ENCODE measurements around the gene UGGT2. TPM values are rescaled to one million over a fixed set of nuclear protein-coding genes. Genes with fewer than 3 reads are reported as not detected.
A peak's percentile ranks its signal among the peaks of the same experiment; 100 is the strongest.
"Not testable (repeated sequence)": the region's sequence is repeated elsewhere in the genome, so short reads cannot be mapped to it uniquely, and the experiment has no call there.

Gene UGGT2
- polyA plus RNA-seq, 2 of the 4 experiments (the other 2 are of a cell fraction) = 10.3 to 27.9 TPM

DNA sequence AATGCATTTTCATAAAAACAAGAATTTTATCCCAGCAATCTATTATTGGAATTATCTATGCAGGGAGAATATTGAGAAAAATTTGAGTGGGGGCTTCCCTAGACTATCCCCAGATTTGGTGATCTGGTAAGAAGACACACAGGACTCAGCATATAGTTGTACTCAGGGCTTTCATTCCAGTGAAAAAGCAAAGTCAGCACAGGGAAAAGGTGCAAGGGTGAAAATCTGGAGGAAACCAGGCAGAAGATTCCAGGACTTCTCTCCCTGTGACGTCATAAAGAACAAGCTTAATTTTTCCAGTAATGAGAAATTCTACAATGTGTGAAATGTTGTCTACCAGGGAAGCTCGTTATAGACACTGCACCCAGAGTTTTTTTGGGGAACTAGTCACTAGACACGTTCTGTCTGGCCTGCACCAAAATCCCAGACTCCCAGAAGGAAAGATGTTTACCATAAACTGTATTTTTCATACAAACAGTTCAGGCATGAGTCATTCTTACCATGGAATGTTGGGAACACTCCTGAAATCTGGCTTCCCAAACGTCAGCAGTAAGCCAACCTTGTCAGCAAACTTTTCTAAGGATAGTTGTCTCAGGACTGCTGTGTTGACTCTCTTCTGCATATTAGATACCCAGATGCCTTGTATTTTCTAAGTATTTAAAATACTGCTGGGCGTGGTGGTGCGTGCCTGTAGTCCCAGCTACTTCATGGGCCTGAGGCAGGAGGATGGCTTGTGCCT lies 268.9 kb downstream of the UGGT2 start:
- Histone ChIP-seq H3K4me1 (peaks cover 14% of the 10 kb centered on the region), H3K9me3 (no peaks in the 10 kb centered on the region), H3K4me2 (peak overlapping the region; percentile 46), H3K27ac (peak overlapping the region; percentile 22 to 47; a peak in 3 of 6 replicates), H3K4me3 (no peak overlapping the region)
- ATAC-seq (peak; percentile 71 to 77; a peak in 5 of 6 replicates), DNase-seq (ENCODE audit: low read depth in 1 of 2, low spot score in 1 of 2) (peak; percentile 4 to 43), FAIRE-seq (no peak)
- ChIA-PET CTCF (interaction anchor here (1.6 kb wide), 1 partner anchor 160 kb away, joined by 5 read pairs; no protein-coding TSS in a partner anchor), POLR2A (interaction anchor here (1.1 kb wide), 1 partner anchor 108 kb away, joined by 6 read pairs; the partner anchor contains the start of gene DNAJC3)
- 47% methylated on average over 6 of the region's 6 CpGs for WGBS (ENCODE audit: missing lambda C conversion rate)
- no peak for TF ChIP-seq PHF8 (IDR thresholded peaks at IDR 0.05; ENCODE audit: borderline replicate concordance, low read depth)
- TF ChIP-seq FOSL2 (IDR thresholded peaks at IDR 0.05) = 0 out of 2 replicates have a peak, but pooled peaks have one; percentile 17
- peak; percentile 70 for TF ChIP-seq FOSL2 (CRISPR knock-in tag; IDR thresholded peaks at IDR 0.05)

DNA sequence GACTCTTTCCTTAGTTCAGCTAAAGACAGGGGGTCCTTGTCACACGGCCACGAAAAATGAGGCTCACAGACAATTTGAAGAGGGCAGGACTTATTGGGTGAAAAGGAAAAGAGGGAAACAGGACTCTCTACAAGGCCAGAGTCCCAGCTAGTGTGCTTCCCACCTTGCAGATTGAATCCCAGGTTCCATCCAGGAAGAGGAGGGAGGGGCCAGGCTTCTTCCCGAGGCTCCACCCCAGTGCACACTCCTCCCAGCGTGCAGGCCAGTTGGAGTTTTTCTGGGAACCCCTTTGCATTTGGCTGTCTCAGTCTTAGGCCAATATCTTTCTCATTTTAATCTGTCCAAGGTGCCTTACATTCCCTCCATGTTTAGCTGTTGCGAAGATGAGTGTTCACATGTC lies 269.5 kb downstream of the UGGT2 start:
- DNase-seq (ENCODE audit: low read depth in 1 of 2, low spot score in 1 of 2) (no peak), FAIRE-seq (no peak), ATAC-seq (peak in 1 of 2 experiments; percentile 52; a peak in 3 of 6 replicates)
- POLR2A ChIA-PET = interaction anchor here (1.1 kb wide), 1 partner anchor 107 kb away, joined by 6 read pairs; the partner anchor contains the start of gene DNAJC3
- no peak for TF ChIP-seq KDM1A (IDR thresholded peaks at IDR 0.05; ENCODE audit: low read depth)
- TF ChIP-seq, protein P1, sequence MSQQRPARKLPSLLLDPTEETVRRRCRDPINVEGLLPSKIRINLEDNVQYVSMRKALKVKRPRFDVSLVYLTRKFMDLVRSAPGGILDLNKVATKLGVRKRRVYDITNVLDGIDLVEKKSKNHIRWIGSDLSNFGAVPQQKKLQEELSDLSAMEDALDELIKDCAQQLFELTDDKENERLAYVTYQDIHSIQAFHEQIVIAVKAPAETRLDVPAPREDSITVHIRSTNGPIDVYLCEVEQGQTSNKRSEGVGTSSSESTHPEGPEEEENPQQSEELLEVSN (IDR thresholded peaks at IDR 0.05; ENCODE audit: borderline replicate concordance, low read depth) = no peak
- no peak for TF ChIP-seq RAD21 (conservative IDR thresholded peaks at IDR 0.05 in 1 of 2, IDR thresholded peaks at IDR 0.05 in 1 of 2)
- no peak for TF ChIP-seq RNF2 (IDR thresholded peaks at IDR 0.05; ENCODE audit: borderline replicate concordance, low read depth)
- no peak for TF ChIP-seq JUNB (IDR thresholded peaks at IDR 0.05)
- TF ChIP-seq, protein P2, sequence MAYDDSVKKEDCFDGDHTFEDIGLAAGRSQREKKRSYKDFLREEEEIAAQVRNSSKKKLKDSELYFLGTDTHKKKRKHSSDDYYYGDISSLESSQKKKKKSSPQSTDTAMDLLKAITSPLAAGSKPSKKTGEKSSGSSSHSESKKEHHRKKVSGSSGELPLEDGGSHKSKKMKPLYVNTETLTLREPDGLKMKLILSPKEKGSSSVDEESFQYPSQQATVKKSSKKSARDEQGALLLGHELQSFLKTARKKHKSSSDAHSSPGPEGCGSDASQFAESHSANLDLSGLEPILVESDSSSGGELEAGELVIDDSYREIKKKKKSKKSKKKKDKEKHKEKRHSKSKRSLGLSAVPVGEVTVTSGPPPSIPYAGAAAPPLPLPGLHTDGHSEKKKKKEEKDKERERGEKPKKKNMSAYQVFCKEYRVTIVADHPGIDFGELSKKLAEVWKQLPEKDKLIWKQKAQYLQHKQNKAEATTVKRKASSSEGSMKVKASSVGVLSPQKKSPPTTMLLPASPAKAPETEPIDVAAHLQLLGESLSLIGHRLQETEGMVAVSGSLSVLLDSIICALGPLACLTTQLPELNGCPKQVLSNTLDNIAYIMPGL (CRISPR knock-in tag; IDR thresholded peaks at IDR 0.05; ENCODE audit: borderline replicate concordance) = no peak
- no peak for TF ChIP-seq MAFK (IDR thresholded peaks at IDR 0.05; ENCODE audit: partially characterized antibody)
- no peak for TF ChIP-seq ZC3H11A (IDR thresholded peaks at IDR 0.05)
- no peak for TF ChIP-seq SREBF2 (IDR thresholded peaks at IDR 0.05)
- no peak for TF ChIP-seq NPAS2 (CRISPR knock-in tag; IDR thresholded peaks at IDR 0.05; ENCODE audit: borderline replicate concordance)
- TF ChIP-seq POLR2AphosphoS2 (conservative IDR thresholded peaks at IDR 0.05; ENCODE audit: low read length) = no peak
- TF ChIP-seq, protein P3, sequence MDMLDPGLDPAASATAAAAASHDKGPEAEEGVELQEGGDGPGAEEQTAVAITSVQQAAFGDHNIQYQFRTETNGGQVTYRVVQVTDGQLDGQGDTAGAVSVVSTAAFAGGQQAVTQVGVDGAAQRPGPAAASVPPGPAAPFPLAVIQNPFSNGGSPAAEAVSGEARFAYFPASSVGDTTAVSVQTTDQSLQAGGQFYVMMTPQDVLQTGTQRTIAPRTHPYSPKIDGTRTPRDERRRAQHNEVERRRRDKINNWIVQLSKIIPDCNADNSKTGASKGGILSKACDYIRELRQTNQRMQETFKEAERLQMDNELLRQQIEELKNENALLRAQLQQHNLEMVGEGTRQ (IDR thresholded peaks at IDR 0.05) = no peak
- no peak for TF ChIP-seq GATA3 (IDR thresholded peaks at IDR 0.05; ENCODE audit: borderline replicate concordance)
- H3K4me2 ChIP-seq = peak overlapping the region; percentile 46
- CTCF ChIA-PET = interaction anchor here (1.6 kb wide), 1 partner anchor 160 kb away, joined by 5 read pairs; no protein-coding TSS in a partner anchor
- peak overlapping the region; percentile 22 to 47; a peak in 1 of 6 replicates for H3K27ac ChIP-seq
- 78% methylated on average over 5 of the region's 5 CpGs for whole genome bisulfite sequencing (ENCODE audit: missing lambda C conversion rate)
- H3K9me3 ChIP-seq = no peaks in the 10 kb centered on the region
- no peak overlapping the region for H3K4me3 ChIP-seq
- peaks cover 14% of the 10 kb centered on the region for H3K4me1 ChIP-seq

DNA sequence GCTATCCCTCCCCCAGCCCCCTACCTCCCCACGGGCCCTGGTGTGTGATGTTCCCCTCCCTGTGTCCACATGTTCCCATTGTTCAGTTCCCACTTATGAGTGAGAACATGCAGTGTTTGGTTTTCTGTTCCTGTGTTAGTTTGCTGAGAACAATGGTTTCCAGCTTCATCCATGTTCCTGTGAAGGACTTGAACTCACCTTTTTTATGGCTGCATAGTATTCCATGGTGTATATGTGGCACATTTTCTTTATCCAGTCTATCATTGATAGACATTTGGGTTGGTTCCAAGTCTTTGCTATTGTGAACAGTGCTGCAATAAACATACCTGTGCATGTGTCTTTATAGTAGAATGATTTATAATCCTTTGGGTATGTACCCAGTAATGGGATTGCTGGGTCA lies 271.3 kb downstream of the UGGT2 start:
- H3K4me2 ChIP-seq; H3K27ac ChIP-seq; H3K4me3 ChIP-seq; ATAC-seq; H3K9me3 ChIP-seq; POLR2A ChIA-PET; FAIRE-seq; DNase-seq (ENCODE audit: low read depth in 1 of 2, low spot score in 1 of 2): not testable (repeated sequence)
- CTCF ChIA-PET = interaction anchor here (1.1 kb wide), 1 partner anchor 9 kb away, joined by 3 read pairs; no protein-coding TSS in a partner anchor
- peaks cover 14% of the 10 kb centered on the region for H3K4me1 ChIP-seq
- WGBS (ENCODE audit: missing lambda C conversion rate) = no CpG with 5 or more reads among the region's 1 CpG

Measured in A549 (cell line).